ENCODE measurements around the gene PAFAH2. TPM values are rescaled to one million over a fixed set of nuclear protein-coding genes. Genes with fewer than 3 reads are reported as not detected.

The PAFAH2 gene
- total RNA-seq, 4 donors from 2014 or later, result 15.7 to 57.8 (median 48.4) TPM

DNA sequence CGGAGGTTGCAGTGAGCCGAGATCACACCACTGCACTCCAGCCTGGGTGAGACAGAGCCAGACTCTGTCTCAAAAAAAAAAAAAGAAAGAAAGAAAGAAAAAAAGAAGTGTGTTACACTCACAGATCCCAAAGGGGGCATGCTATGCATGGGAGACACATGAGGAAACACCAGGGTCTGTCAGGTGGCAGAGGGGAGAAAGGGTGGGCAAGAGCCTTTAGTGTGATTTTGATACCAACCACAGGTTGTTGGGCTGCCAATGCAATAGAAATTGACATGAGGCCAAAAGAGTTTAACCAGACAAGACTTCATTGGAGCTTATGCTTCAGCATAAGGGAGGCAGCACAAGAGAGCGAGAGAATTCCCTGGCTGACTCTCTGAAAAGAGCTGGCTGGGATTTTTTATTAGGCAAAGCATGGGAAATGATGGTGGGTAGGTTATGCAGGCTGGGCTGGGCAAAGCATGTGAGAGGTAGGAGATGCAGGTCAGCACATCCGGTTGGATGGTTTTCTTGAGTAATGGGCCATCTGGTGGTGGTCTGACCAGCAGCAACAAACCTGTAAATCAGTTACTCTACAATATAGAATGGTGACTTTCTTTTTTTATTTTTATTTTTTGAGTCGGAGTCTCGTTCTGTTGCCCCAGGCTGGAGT is 12.1 kb upstream of the PAFAH2 start:
- H3K27me3 ChIP-seq, result no peaks in the 10 kb centered on the region
- no peak for DNase-seq
- H3K36me3 ChIP-seq, result no peaks in the 10 kb centered on the region
- H3K27ac ChIP-seq, result no peak overlapping the region
- H3K9me3 ChIP-seq, result no peaks in the 10 kb centered on the region
- TF ChIP-seq POLR2A (IDR thresholded peaks at IDR 0.05), result no peak
- TF ChIP-seq, protein P1, sequence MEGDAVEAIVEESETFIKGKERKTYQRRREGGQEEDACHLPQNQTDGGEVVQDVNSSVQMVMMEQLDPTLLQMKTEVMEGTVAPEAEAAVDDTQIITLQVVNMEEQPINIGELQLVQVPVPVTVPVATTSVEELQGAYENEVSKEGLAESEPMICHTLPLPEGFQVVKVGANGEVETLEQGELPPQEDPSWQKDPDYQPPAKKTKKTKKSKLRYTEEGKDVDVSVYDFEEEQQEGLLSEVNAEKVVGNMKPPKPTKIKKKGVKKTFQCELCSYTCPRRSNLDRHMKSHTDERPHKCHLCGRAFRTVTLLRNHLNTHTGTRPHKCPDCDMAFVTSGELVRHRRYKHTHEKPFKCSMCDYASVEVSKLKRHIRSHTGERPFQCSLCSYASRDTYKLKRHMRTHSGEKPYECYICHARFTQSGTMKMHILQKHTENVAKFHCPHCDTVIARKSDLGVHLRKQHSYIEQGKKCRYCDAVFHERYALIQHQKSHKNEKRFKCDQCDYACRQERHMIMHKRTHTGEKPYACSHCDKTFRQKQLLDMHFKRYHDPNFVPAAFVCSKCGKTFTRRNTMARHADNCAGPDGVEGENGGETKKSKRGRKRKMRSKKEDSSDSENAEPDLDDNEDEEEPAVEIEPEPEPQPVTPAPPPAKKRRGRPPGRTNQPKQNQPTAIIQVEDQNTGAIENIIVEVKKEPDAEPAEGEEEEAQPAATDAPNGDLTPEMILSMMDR (IDR thresholded peaks at IDR 0.05), result no peak
- H3K4me1 ChIP-seq, result no peaks in the 10 kb centered on the region
- no peak overlapping the region for H3K4me3 ChIP-seq

DNA sequence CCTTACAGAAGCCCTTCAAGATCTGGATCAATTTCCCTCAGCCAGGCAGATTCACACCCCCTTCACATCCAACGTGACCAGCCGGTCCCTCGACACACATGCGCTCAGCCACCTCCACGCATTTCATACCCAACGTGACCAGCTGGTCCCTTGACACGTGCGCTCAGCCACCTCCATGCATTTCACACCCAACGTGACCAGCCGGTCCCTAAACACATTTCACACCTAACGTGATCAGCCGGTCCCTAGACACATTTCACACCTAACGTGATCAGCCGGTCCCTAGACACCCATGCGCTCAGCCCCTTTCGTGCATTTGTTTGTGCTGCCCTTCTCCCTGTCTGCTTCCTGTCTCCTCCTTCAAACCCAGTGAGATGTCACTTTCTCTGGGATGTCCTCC is 8.8 kb upstream of the PAFAH2 start:
- TF ChIP-seq, protein P1 (IDR thresholded peaks at IDR 0.05), result no peak
- no peak for TF ChIP-seq POLR2A (IDR thresholded peaks at IDR 0.05)
- no peak overlapping the region for H3K27ac ChIP-seq

DNA sequence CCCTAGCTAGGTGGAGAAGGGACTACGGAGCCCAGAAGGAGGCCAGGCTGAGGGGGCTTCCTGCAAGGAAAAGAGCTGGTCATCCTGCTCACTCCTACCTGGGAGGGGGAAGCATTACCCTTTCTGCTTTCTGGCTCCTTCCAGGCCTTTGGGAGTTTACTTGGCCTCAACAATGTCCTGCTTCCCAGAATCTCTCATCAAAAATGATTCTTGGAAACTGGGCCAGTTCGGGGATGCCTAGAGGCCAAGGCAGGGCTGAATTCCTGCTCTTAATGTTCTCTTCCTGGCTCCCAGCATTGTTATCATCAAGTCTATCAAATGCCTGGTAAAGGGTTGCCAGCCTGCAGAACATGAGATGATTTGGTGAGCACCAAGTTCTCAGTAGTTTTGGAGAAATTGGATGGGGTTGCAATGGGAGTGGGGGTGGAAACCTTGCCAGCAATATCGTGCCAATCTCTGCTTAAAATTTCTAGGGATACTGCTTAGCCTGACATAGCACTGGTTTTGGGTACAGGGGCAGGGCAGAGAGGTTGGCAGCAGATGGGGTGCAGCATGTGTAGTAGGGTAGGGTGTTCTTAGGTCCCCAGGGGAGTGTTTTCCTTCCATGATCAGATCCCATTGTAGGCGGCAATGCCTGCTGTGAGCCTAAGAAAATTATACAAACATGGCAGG is 7.7 kb upstream of the PAFAH2 start:
- Histone ChIP-seq H3K36me3 (no peaks in the 10 kb centered on the region), H3K4me3 (no peak overlapping the region), H3K4me1 (no peaks in the 10 kb centered on the region), H3K27ac (no peak overlapping the region), H3K27me3 (no peaks in the 10 kb centered on the region), H3K9me3 (no peaks in the 10 kb centered on the region)
- TF ChIP-seq, protein P1 (IDR thresholded peaks at IDR 0.05), result no peak
- TF ChIP-seq POLR2A (IDR thresholded peaks at IDR 0.05), result no peak
- DNase-seq, result no peak

More for the DNA sequence above, 8.8 kb upstream of the PAFAH2 start:
- H3K36me3 ChIP-seq, result no peaks in the 10 kb centered on the region
- no peaks in the 10 kb centered on the region for H3K27me3 ChIP-seq
- no peak for DNase-seq
- H3K4me1 ChIP-seq, result no peaks in the 10 kb centered on the region
- no peaks in the 10 kb centered on the region for H3K9me3 ChIP-seq
- H3K4me3 ChIP-seq, result no peak overlapping the region

DNA sequence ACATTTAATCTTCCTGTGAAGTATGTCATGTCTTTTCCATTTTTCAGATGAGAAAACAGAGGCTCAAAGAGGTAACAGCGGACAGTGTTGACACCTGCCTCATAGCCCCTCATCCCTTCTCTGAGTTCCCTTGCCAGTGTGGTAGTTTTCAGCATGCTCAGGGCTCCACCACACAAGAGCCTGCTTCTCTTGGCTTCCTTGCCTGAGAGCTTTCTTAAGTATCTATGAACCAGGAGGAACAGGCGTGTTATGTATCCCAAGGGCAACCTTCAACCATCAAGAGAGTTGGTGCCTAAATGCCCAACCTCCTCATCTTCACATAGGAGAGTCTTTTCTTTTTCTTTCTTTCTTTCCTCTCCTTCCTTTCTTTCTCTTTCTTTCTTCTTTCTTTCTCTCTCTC is 5.9 kb upstream of the PAFAH2 start:
- Histone ChIP-seq H3K4me3 (no peak overlapping the region), H3K27me3 (no peaks in the 10 kb centered on the region), H3K4me1 (peaks cover 0 to under 1% (median 0%) of the 10 kb centered on the region in 4 donors), H3K27ac (no peak overlapping the region), H3K9me3 (no peaks in the 10 kb centered on the region), H3K36me3 (no peaks in the 10 kb centered on the region)
- TF ChIP-seq, protein P1 (IDR thresholded peaks at IDR 0.05), result no peak
- TF ChIP-seq POLR2A (IDR thresholded peaks at IDR 0.05), result no peak
- DNase-seq, result no peak

DNA sequence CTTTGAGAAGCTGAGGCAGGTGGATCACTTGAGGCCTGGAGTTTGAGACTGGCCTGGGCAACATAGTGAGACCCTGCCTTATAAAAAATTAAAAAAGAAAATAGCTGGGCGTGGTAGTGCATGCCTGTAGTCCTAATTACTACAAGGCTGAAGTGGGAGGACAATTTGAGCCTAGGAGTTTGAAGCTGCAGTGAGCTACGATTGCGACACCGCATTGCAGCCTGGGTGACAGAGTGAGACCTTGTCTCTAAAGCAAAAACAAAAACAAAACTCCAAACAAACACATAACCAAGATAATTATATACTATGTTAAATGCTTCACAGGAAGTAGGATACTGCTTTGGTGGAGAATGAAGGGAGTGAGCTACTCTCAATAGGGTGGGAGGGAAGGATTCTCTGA is 5.4 kb upstream of the PAFAH2 start:
- TF ChIP-seq POLR2A (IDR thresholded peaks at IDR 0.05), result no peak
- TF ChIP-seq, protein P1 (IDR thresholded peaks at IDR 0.05), result no peak
- H3K4me3 ChIP-seq, result no peak overlapping the region
- no peaks in the 10 kb centered on the region for H3K27me3 ChIP-seq
- no peak for DNase-seq
- peaks cover 0 to 6% (median 0%) of the 10 kb centered on the region in 4 donors for H3K4me1 ChIP-seq
- no peaks in the 10 kb centered on the region for H3K9me3 ChIP-seq
- H3K27ac ChIP-seq, result no peak overlapping the region
- H3K36me3 ChIP-seq, result no peaks in the 10 kb centered on the region

All from Peyer's patch (tissue), 4 donors.